Panc1 (cell line): ENCODE results near the gene BCL2L12. TPM values are rescaled to one million over a fixed set of nuclear protein-coding genes. Genes with fewer than 3 reads are reported as not detected.
"Not testable (repeated sequence)": the region's sequence is repeated elsewhere in the genome, so short reads cannot be mapped to it uniquely, and the experiment has no call there.

Source experiments
- ATAC-seq: fragments of 200-7000 bp; cut with Tn5 transposase; 2 replicates; pipeline ENCODE4 v1.9.1; 2020; ENCODE audit warnings: mild to moderate bottlenecking, moderate library complexity
- BruUV-seq: library from RNA; stranded (reverse); fragments of 400-500 nt; replicated peaks from 2 replicates; lab custom pipeline; 2021; lab: Mats Ljungman, UMichigan
- CTCF ChIA-PET: fragments of 300-600 bp; sonication (Branson Sonifier 250); formaldehyde crosslinking; loops from one replicate; lab custom pipeline; 2022; ENCODE audit warnings: antibody characterized with exemption; lab: Charles Lee
- POLR2A ChIA-PET: fragments of 300-600 bp; sonication (Branson Sonifier 250); formaldehyde crosslinking; loops from one replicate; lab custom pipeline; 2022; ENCODE audit warnings: antibody characterized with exemption; lab: Charles Lee
- DNase-seq: peaks from one replicate; pipeline ENCODE4 v3.0.0-alpha.2; 2010; ENCODE audit warnings: low read depth, low spot score
- H3K27ac ChIP-seq: 2 replicates; pipeline ENCODE4 v1.5.1; 2011; ENCODE audit warnings: mild to moderate bottlenecking, low read length, inconsistent platforms
- H3K27me3 ChIP-seq: fragments of 200-500 bp; sonication (Bioruptor generic); 2 replicates; pipeline ENCODE4 v1.6.0; 2014; ENCODE audit warnings: low read length, inconsistent platforms; ENCODE audit not compliant: control insufficient read depth, insufficient read depth
- H3K36me3 ChIP-seq: fragments of 200-500 bp; sonication (Bioruptor generic); 2 replicates; pipeline ENCODE4 v1.5.1; 2014; ENCODE audit warnings: inconsistent platforms, mild to moderate bottlenecking, low read length, moderate library complexity; ENCODE audit not compliant: control insufficient read depth, insufficient read depth
- H3K4me1 ChIP-seq: 2 replicates; pipeline ENCODE4 v1.5.1; 2011; ENCODE audit warnings: inconsistent platforms, mild to moderate bottlenecking, low read length, moderate library complexity; ENCODE audit not compliant: control insufficient read depth, insufficient read depth
- H3K4me3 ChIP-seq, 2 experiments: 2 replicates each; pipeline ENCODE4 v1.5.1; 2011 to 2012; ENCODE audit warnings: low read depth in 2 of 2, low read length in 2 of 2, mild to moderate bottlenecking in 2 of 2, inconsistent platforms in 1 of 2, moderate library complexity in 1 of 2
- H3K9me3 ChIP-seq: fragments of 200-500 bp; sonication (Bioruptor generic); 2 replicates; pipeline ENCODE4 v1.5.1; 2014; ENCODE audit warnings: low read depth, mild to moderate bottlenecking, inconsistent platforms, low read length, moderate library complexity; ENCODE audit not compliant: control insufficient read depth, insufficient read depth
- CTCF ChIP-seq: fragments of 450-650 bp; IDR thresholded peaks from 2 replicates; pipeline ENCODE4 v1.5.1; 2017; ENCODE audit warnings: mild to moderate bottlenecking
- POLR2AphosphoS5 ChIP-seq: IDR thresholded peaks from 2 replicates; pipeline ENCODE4 v1.6.1; 2012; ENCODE audit warnings: mild to moderate bottlenecking, low read depth, low read length, moderate library complexity
- REST ChIP-seq, 2 experiments: IDR thresholded peaks; 2 replicates each; pipeline ENCODE4 v1.6.1; 2011 to 2012; ENCODE audit warnings: low read depth in 2 of 2, control low read depth in 1 of 2, low read length in 1 of 2, mild to moderate bottlenecking in 1 of 2, moderate library complexity in 1 of 2; ENCODE audit not compliant: insufficient read depth in 1 of 2
- SIN3A ChIP-seq: IDR thresholded peaks from 2 replicates; pipeline ENCODE4 v1.6.1; 2012; ENCODE audit warnings: low read depth, mild to moderate bottlenecking, low read length, moderate library complexity, borderline replicate concordance; ENCODE audit not compliant: insufficient read depth
- TCF7L2 ChIP-seq: IDR thresholded peaks from 2 replicates; pipeline ENCODE4 v1.6.1; 2011; ENCODE audit warnings: mild to moderate bottlenecking, low read depth, low read length, inconsistent platforms
- in situ Hi-C: cut with HindIII; loops from 2 replicates; pipeline ENCODE4 v1.10.0; 2016; ENCODE audit warnings: low sequenced_read_pairs, low pct_unique_long_range_greater_than_20kb
- intact Hi-C: fragments of 100-400 bp; cut with micrococcal nuclease; formaldehyde crosslinking; loops from one replicate; pipeline ENCODE4 v1.10.0; 2022; ENCODE audit not compliant: unreplicated experiment
- microRNA-seq: library from miRNA; unstranded; fragments of <30 nt; microRNA quantifications from one replicate; pipeline ENCODE4 v1.1.0, GENCODE V29; 2020; ENCODE audit not compliant: unreplicated experiment
- total RNA-seq: library from RNA; stranded (reverse); gene quantifications from one replicate; pipeline ENCODE4 v1.2.1, GENCODE V29; 2021; ENCODE audit not compliant: unreplicated experiment

Gene BCL2L12
- total RNA-seq, 1 experiment from 2014 or later = 69.6 TPM

- Histone ChIP-seq H3K27me3 (no peaks in the 10 kb centered on the region), H3K4me1 (no peaks in the 10 kb centered on the region; the same call in 1 of the 2 replicates), H3K4me3 (no peak overlapping the region), H3K36me3 (peaks cover 3% of the 10 kb centered on the region; the same call in 1 of the 2 replicates), H3K27ac (no peak overlapping the region), H3K9me3 (no peaks in the 10 kb centered on the region)
- in situ Hi-C loops = no loop called here
- intact Hi-C loops = no loop called here
- TF ChIP-seq SIN3A (no peak), POLR2AphosphoS5 (no peak), TCF7L2 (no peak), CTCF (no peak), REST (IDR thresholded peaks at IDR 0.05; ENCODE audit: insufficient read depth in 1 of 2, low read depth in 2 of 2, low read length in 1 of 2) (no peak)
- DNase-seq = no peak
- ChIA-PET CTCF (no interaction called here), POLR2A (no interaction called here)
- no TSS peak for BruUV-seq
- no peak for ATAC-seq
Observed at GRCh38 chr19:49718991-49719390, 53.3 kb downstream of the BCL2L12 start.

GRCh38 chr19:49719420-49719819 lies 53.7 kb downstream of the BCL2L12 start:
- POLR2A ChIA-PET, BruUV-seq, H3K27ac ChIP-seq, H3K4me1 ChIP-seq, H3K27me3 ChIP-seq, DNase-seq, intact Hi-C loops, H3K9me3 ChIP-seq, ATAC-seq, H3K36me3 ChIP-seq, H3K4me3 ChIP-seq, in situ Hi-C loops: not testable (repeated sequence)
- CTCF ChIA-PET = interaction anchor here (0.6 kb wide), 2 partner anchors 22 to 23 kb away, joined by 6 to 7 read pairs; no protein-coding TSS in a partner anchor

Small RNA genes lying within 50 kb of the gene (microRNA-seq; reads per million reads assigned to microRNA genes)
- gene MIR5088 = not detected

Other genes starting within 250 kb of the BCL2L12 start
- gene PTH2, start 242.5 kb upstream of the BCL2L12 start, total RNA-seq = not detected
- not detected for gene GFY, start 240.5 kb upstream of the BCL2L12 start, total RNA-seq
- 1.2 TPM for gene SLC17A7, start 224.4 kb upstream of the BCL2L12 start, total RNA-seq
- 78.5 TPM for gene PIH1D1, start 214.1 kb upstream of the BCL2L12 start, total RNA-seq
- gene ALDH16A1, start 212.7 kb upstream of the BCL2L12 start, total RNA-seq = 19.6 TPM
- 1.5 TPM for gene FLT3LG, start 191.7 kb upstream of the BCL2L12 start, total RNA-seq
- gene RPL13A, start 178.3 kb upstream of the BCL2L12 start, total RNA-seq = 1,196 TPM
- gene RPS11, start 169.5 kb upstream of the BCL2L12 start, total RNA-seq = 956 TPM
- gene FCGRT, start 153.3 kb upstream of the BCL2L12 start, total RNA-seq = 16.7 TPM
- gene RCN3, start 137.9 kb upstream of the BCL2L12 start, total RNA-seq = 3.0 TPM
- 66.1 TPM for gene NOSIP, start 85.4 kb upstream of the BCL2L12 start, total RNA-seq
- gene PRRG2, start 84.6 kb upstream of the BCL2L12 start, total RNA-seq = 0.64 TPM
- gene PRR12, start 74.8 kb upstream of the BCL2L12 start, total RNA-seq = 22.9 TPM
- 64.4 TPM for gene RRAS, start 25.8 kb upstream of the BCL2L12 start, total RNA-seq
- gene SCAF1, start 23.7 kb upstream of the BCL2L12 start, total RNA-seq = 77.4 TPM
- 109 TPM for gene IRF3, start 76 bp upstream of the BCL2L12 start, total RNA-seq
- 219 TPM for gene PRMT1, start 11.3 kb downstream of the BCL2L12 start, total RNA-seq
- 4.7 TPM for gene ADM5, start 23.7 kb downstream of the BCL2L12 start, total RNA-seq
- gene CPT1C, start 25.2 kb downstream of the BCL2L12 start, total RNA-seq = 0.23 TPM
- not detected for gene TSKS, start 97.4 kb downstream of the BCL2L12 start, total RNA-seq
- gene AP2A1, start 101.1 kb downstream of the BCL2L12 start, total RNA-seq = 72.1 TPM
- gene FUZ, start 147.4 kb downstream of the BCL2L12 start, total RNA-seq = 13.9 TPM
- 52.4 TPM for gene MED25, start 152.4 kb downstream of the BCL2L12 start, total RNA-seq
- gene PTOV1, start 185.2 kb downstream of the BCL2L12 start, total RNA-seq = 114 TPM
- gene PNKP, start 201.6 kb downstream of the BCL2L12 start, total RNA-seq = 76.7 TPM
- gene AKT1S1, start 211.4 kb downstream of the BCL2L12 start, total RNA-seq = 92.8 TPM
- gene TBC1D17, start 211.8 kb downstream of the BCL2L12 start, total RNA-seq = 43.2 TPM
- gene IL4I1, start 231.0 kb downstream of the BCL2L12 start, total RNA-seq = 1.5 TPM